Sciatic nerve (tissue), 2 donors: ENCODE measurements around the gene TMEM190. TPM values are rescaled to one million over a fixed set of nuclear protein-coding genes. Genes with fewer than 3 reads are reported as not detected.
"Not testable (repeated sequence)": the region's sequence is repeated elsewhere in the genome, so short reads cannot be mapped to it uniquely, and the experiment has no call there.

ENCODE experiments used
- ATAC-seq: fragments of 200-7000 bp; cut with Tn5 transposase; one replicate; pipeline ENCODE4 v1.9.1; 2020; ENCODE audit warnings: mild to moderate bottlenecking, moderate library complexity
- DNase-seq: peaks from one replicate; pipeline ENCODE4 v3.0.0-alpha.2; 2020; ENCODE audit warnings: low spot score
- intact Hi-C: fragments of 100-400 bp; cut with DNase I; formaldehyde crosslinking; loops from one replicate; pipeline ENCODE4 v1.14.2; 2022
- total RNA-seq: library from RNA; stranded (reverse); fragmentation: NEBNext Ultra II Directional; extraction: Animal tissue kit (Norgen Biotek cat#: 25700); gene quantifications from one replicate; pipeline ENCODE4 v1.2.1, GENCODE V29; 2021
- donor health status: DM: no; HTN: no; CAD: no.
- donor health status: DM: no; HTN: no; CAD: no.

The TMEM190 gene
- total RNA-seq, 1 donor from 2014 or later, result not detected

GRCh38 chr19:55385724-55386492 lies 9.3 kb downstream of the TMEM190 start, which contains the start of gene RPL28:
TSS of gene RPL28 (plus strand) at chr19:55385932. CDS start at chr19:55386358, 426 bp downstream.
- DNase-seq (peak; percentile 99), ATAC-seq (peak; percentile 95)
- intact Hi-C loops, result no loop called here

DNA sequence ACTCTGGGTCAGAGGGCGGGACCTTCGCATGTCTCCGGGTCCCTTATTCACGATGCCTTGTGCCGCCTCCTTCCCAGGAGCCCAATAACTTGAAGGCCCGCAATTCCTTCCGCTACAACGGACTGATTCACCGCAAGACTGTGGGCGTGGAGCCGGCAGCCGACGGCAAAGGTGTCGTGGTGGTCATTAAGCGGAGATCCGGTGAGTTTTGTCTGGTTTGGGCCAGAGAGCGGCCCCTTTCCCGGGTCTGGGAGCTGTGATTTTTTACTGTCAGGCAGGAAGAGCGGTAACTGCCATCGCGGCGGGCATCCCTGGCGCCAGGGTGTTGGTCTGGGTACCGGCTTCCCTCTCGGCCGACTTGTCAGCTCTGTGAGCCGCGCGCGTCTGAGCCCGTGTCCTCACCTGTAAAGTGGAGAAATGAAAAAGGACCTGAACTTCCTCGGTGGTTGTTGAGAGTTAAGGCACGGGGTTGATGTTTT lies 9.9 kb downstream of the TMEM190 start:
- DNase-seq, result no peak
- intact Hi-C loops, result no loop called here
- no peak for ATAC-seq

- ATAC-seq (no peak), DNase-seq (no peak)
- intact Hi-C loops, result no loop called here
Observed at GRCh38 chr19:55387736-55388497, 11.3 kb downstream of the TMEM190 start.

GRCh38 chr19:55389386-55390317 lies 13.0 kb downstream of the TMEM190 start:
- no peak for ATAC-seq
- intact Hi-C loops, result no loop called here
- DNase-seq, result no peak

DNA sequence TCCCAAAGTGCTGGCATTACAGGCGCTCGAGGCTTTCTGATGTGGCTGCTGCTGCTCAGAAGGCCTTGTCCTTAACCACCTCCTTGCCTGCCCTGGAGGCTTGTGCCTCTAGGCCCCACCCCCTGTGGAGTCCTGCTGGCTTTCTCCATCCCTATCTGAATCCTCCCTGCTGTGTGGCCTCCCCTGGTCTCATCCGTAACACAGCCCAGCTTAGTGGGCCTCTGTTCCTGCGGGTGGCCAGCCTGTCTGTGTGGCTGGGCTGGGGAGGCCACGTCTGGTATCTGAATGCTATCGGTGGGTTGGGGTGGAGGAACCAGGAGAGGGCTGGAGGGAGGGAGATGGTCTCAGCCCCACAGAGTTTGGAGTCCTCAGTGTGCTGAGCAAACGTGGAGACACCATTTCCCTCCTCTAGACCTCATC lies 13.8 kb downstream of the TMEM190 start:
- no peak for DNase-seq
- ATAC-seq, result no peak
- intact Hi-C loops, result no loop called here

DNA sequence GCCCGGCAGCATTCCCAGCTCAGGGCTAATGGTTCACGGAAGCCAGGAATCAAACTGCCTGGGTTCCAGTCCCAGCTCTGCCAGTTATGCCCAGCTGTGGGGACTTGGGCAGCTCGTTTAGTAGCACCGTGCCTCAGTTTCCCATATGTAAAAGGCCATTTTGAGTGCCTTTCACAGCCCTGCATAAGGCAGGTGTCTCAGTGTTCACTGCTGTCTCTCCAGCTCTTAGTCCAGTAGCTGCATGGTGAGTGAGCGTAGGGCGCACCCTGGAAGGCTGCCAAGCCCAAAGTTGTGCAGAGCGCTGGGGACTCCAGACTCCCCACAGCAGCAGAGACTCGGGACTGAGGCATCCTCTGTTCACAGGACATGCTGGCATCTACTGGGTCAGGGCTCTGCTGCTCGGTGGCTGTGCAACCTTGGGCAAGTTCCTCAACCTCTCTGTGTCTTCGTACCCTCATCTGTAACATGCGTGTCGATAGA lies 14.6 kb downstream of the TMEM190 start:
- DNase-seq, result no peak
- intact Hi-C loops, result no loop called here
- no peak for ATAC-seq

- DNase-seq (no peak), ATAC-seq (no peak)
- intact Hi-C loops, result no loop called here
Observed at GRCh38 chr19:55391702-55392615, 15.3 kb downstream of the TMEM190 start.

DNA sequence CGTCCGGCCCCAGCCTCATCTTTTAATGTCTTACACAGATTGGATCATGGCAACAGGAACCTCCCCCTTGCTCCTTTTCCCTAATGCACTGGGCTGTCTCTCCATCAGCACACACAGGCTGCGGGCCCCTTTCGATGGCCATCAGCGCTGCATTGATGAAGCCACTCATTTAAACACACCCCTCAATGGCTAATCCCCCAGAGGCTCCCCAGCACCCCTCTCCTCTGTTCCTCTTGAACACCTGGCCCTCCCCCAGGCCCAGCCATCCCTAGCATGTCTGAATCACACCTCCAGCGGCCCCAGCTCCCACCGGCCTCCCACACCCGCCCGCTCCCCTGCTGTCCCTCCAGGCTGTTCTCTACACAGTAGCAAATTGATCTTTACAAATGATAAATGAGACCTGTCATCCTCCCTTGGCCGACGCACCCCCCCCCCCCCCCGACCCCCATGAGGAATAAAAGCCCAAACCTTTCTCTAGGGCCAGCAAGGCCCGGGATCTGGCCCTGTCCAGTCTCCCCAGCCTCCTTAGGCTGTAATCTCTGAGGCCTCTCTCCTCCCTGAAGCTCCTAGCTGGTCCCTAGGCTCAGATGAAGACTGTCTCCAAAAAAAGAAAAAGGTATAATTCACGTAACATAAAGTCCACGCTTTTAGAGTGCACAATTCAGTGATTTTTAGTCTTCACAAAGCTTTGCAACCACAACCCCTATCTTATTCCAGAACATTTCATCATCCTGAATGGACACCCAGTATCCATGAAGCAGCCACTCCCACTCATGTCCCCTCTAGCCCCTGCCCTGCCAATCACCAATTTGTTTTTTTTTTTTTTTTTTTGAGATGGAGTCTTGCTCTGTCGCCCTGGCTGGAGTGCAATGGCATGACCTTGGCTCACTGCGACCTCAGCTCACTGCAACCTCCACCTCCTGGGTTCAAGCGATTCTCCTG lies 16.5 kb downstream of the TMEM190 start:
- ATAC-seq, result no peak
- intact Hi-C loops, result no loop called here
- no peak for DNase-seq

- ATAC-seq (no peak), DNase-seq (no peak)
- intact Hi-C loops, result no loop called here
Observed at GRCh38 chr19:55398200-55398925, 21.7 kb downstream of the TMEM190 start.

- DNase-seq (no peak), ATAC-seq (no peak)
- intact Hi-C loops, result no loop called here
Observed at GRCh38 chr19:55400281-55401087, 23.9 kb downstream of the TMEM190 start.

- ATAC-seq, DNase-seq, intact Hi-C loops: not testable (repeated sequence)
Observed at GRCh38 chr19:55401390-55401789, 24.8 kb downstream of the TMEM190 start.

- DNase-seq, result no peak
- ATAC-seq, result no peak
- intact Hi-C loops, result no loop called here
Observed at GRCh38 chr19:55402509-55402908, 25.9 kb downstream of the TMEM190 start.

GRCh38 chr19:55405638-55406037 lies 29.0 kb downstream of the TMEM190 start:
- DNase-seq (no peak), ATAC-seq (no peak)
- intact Hi-C loops, result no loop called here

DNA sequence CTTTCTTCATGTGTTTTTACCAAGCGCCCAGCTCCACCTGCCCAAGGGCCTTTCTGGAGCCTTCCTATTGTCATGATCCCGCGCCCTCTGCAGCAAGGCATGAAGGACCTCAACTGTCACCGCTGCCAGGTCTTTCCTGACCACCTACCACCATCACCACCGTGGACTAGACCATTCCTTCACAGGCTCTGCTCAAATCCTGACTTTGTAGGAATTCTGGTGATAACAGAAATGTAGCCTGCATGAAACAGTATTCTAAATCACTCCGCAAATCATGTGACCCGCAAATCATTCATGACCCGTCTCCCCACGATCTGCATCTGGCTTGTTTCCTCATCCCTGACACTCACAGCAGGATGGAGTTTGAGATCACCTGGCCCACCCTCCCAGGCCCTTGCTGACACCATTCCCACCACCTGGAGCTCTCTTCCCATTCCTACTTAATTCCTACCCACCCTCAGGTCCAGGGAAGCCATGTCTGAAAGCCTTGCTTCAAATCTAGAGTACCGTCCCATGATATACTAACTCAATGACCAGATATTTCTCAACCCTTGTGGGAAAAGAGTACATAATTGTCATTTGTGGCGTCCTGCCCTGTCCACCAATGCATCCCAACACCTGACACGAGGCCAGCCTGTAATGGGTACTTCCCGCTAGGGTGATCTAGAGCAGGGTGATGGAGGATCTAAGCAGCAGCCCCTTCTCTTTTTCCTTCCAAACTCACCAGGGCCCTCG lies 29.6 kb downstream of the TMEM190 start:
- ATAC-seq (no peak), DNase-seq (no peak)
- intact Hi-C loops, result no loop called here
